Thyroid gland (tissue), 4 donors: ENCODE measurements around the gene GPC5.

Experiments
- POLR2A ChIP-seq, 2 donors: fragments of 450-650 bp; IDR thresholded peaks; one replicate each; pipeline ENCODE4 v1.6.1; 2017; ENCODE audit warnings: antibody characterized with exemption in 2 of 2, mild to moderate bottlenecking in 2 of 2, moderate library complexity in 1 of 2
- TF ChIP-seq, protein P1 (sequence below), 6 experiments: fragments of 200-600 bp in 3 of 6; fragments of 450-650 bp in 3 of 6; sonication (generic) in 3 of 6; IDR thresholded peaks; one replicate each; pipeline ENCODE4 v1.5.1; 2016 to 2019; ENCODE audit warnings: antibody characterized with exemption in 6 of 6, mild to moderate bottlenecking in 2 of 6, inconsistent platforms in 1 of 6, moderate library complexity in 1 of 6

DNA sequence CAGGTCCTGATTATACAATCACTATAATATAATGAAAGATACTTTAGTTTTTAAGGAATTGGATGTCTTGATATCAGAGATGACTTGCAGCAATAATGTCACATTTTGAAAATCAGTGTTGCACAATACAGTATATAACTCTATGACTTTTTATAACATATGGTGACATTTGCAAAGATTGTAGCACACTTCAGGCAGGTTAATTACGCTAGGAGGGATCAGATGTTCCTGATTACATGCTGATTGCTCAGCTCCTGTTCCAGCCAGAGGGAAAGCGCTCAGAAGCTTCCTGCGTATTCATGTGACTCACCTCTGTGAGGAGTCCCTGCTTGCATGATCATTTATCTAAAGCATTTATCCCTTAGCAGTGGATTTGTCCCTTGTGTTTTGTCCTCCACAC, 265.6 kb downstream of the GPC5 start:
- TF ChIP-seq, protein P1, sequence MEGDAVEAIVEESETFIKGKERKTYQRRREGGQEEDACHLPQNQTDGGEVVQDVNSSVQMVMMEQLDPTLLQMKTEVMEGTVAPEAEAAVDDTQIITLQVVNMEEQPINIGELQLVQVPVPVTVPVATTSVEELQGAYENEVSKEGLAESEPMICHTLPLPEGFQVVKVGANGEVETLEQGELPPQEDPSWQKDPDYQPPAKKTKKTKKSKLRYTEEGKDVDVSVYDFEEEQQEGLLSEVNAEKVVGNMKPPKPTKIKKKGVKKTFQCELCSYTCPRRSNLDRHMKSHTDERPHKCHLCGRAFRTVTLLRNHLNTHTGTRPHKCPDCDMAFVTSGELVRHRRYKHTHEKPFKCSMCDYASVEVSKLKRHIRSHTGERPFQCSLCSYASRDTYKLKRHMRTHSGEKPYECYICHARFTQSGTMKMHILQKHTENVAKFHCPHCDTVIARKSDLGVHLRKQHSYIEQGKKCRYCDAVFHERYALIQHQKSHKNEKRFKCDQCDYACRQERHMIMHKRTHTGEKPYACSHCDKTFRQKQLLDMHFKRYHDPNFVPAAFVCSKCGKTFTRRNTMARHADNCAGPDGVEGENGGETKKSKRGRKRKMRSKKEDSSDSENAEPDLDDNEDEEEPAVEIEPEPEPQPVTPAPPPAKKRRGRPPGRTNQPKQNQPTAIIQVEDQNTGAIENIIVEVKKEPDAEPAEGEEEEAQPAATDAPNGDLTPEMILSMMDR (IDR thresholded peaks at IDR 0.05) = no peak
- TF ChIP-seq POLR2A (IDR thresholded peaks at IDR 0.05) = no peak
